HG03095 (cell line): ENCODE data around the gene RFX3.

Source experiments
- ATAC-seq: cut with Tn5 transposase; IDR thresholded peaks from one replicate; pipeline ENCODE4 v1.9.1; 2021; ENCODE audit warnings: moderate library complexity; ENCODE audit not compliant: unreplicated experiment

Gene RFX3

DNA sequence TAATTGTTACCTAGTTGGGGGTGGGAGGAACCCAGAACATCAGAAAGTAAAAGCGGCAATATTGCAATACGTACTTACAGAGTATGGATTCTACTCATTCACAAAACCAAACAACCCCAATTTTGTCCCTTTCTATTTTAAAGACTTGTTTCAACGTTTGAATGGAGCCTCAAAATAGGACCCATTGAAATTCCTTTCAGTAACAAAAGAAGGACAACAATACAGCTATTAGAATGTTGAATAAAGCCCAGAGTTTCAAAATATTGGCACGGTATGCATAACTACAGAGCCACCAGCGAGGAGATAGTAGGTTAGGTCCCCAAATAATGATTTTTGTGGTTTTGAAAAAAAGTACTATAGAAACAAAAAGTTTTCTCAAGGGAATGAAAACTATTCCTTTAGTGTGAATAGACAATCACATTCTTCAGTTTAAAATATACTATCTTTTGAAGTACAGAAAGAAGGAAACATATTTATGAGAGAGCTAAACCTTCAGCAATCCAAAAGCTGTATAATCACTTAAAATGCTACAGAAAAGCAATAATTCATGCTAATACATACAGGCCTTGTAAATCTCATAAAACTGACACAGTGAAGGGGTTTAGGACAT lies 235.5 kb downstream of the RFX3 start:
- no peak for ATAC-seq

GRCh38 chr9:3288686-3289085 lies 237.1 kb downstream of the RFX3 start:
- no peak for ATAC-seq

DNA sequence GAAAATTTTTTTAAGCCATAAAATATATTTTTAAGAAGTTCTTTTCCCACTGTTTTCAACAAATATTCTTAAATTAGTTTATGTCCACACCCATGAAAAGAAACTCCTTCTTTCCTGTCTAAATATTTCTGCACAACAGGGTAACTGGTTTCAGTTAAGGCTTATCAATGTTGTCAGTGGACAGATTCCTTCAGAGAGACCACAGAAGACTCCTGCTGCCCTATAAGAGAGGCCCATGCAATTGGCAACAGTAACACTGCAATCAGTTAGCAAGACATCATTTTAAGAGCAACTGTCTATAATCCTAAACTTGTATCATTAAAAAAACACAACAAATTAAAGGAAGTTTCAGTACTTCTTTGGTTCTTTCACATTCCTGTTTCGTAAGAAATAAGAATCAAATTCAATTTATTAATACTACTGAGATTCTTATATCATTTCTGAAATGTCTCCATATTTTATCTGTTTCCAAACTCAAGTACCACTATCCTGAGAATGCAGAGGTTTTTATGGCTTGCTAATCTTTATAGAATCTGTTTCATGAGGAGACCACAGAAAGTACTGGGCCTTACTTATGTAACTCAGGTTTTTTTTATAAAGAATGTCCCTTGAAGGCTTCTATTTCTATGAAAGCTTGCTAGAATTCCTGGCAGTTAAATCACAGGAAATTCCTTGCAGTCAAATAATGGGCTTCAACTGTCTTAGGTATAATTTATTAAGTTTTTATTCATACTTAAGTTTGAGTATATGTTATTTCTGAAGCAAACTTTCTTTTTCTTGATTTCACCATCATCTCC lies 240.2 kb downstream of the RFX3 start:
- no peak for ATAC-seq

GRCh38 chr9:3282365-3282764 lies 243.4 kb downstream of the RFX3 start:
- ATAC-seq = no peak

DNA sequence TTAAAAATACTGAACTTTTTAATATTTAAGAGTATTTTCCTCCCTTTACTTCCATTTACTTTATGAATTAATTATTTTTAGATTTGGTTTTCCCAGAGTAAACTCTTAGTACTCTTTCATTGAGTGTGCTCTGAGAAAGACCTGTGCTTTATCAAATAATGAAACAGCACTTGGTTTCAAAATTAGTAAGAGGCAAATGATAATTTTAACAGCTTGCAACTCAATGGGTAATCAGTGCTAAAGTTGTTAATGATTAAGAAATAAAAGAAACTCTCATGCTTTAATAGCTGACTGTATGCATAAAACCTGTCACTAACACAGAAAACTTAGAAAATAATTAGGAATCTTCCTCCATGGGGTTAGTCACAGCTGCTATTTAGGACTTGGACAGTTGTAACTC lies 244.4 kb downstream of the RFX3 start:
- ATAC-seq = peak; percentile 76

GRCh38 chr9:3277200-3277599 lies 248.6 kb downstream of the RFX3 start:
- no peak for ATAC-seq

DNA sequence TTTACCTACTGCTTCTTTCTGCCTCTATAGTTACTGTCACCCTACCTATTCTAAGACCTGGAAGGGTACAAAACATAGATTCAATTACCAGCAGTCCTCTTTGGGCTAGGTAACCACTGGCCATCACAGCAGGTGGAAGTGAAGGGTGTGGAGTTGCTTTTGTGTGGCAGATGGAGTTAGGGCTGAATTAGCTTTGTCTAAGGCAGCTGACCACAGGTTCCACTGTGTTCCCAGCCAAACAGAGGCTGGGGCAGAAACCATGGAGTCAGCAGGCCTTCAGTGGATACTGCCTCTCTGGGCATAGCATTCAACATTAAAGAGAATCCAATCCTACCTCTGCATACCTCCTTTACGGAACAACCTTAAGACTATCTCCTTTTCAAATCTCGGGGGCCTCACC lies 254.2 kb downstream of the RFX3 start:
- no peak for ATAC-seq

DNA sequence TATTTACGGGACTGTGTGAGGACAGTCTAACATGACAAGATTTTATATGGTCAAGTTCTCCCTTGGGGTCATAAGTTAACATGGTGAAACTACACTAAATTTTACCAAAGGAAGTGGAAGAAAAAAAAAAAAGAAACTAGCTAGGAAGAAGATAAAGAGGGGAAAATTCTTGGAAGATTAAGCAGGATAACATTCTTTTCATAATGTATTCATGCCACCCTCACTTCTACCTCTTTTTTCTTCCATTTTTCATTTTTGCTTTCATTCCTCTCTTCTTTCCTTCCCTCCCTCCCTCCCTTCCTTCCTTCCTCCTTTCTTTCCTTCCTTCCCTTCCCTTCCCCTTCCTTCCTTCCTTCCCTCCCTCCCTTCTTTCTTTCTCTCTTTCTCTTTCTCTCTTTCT lies 254.6 kb downstream of the RFX3 start:
- no peak for ATAC-seq

DNA sequence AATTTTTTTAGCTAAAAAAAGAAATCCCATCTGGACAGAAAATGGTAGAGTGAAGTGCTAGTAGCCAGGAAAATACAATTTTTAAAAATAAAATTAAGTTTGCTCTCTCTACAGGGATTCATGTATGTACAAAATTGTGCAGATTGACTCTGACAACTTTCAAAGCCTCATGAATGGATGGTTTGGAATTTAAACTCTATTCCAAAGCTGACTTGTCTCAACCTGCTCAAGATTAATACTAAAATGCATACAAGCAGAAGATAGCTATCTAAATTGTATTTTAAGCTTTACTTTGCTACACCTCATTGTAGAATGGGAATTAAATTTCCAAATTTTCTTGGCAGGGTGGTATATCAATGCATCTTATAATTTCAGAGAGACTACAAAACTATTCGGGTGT lies 257.6 kb downstream of the RFX3 start:
- ATAC-seq = no peak

GRCh38 chr9:3263698-3264097 lies 262.1 kb downstream of the RFX3 start:
- no peak for ATAC-seq

DNA sequence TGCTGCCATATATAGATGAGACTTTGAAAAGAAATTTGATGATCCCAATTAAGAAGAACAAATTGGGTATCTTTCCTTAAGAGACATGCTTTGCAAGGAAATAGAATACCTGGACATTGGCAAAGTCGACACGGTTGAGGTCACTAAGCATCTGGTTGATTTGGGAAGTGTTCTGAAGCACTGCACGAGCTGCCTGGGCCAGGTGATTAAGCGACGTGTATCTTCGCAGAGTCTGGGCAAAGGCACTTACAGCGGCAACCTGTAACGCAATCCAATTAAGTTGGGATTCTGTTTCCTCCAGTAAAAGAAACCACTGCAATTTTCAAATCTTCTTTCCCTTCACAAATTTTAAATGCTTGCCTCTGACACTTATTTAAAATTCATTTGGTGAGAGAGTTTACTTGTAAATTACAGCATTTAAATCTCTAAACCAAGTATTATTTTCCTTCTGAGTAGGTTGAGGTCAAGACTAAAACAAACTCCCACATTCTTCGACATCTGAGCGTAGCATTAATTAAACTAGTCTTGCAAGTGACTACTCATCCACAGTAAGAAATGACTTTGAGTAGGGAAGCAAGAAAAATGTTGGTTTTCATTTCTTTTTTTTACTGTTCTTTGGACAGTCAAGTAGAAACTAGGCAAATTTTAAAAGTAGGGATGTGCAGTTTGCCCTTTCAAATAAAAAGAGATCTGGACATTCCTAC lies 262.8 kb downstream of the RFX3 start:
- no peak for ATAC-seq

DNA sequence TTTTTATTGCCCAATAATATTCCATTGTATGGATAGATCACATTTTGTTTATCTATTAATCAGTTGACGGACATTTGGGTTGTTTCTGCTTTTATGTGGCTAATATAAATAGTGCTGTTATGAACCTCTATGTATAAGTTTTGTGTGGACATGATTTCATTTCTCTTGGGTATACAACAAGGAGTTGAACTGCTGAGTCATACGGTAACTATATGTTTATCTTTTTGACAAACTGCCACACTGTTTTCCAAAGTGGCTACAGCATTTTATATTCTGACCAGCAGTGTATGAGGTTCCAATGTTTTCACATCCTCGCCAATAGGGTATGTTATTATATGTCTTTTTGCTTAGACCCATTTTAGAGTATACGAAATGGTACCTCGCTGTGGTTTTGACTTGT lies 264.3 kb downstream of the RFX3 start:
- ATAC-seq = no peak

- no peak for ATAC-seq
Observed at GRCh38 chr9:3256571-3257330, 269.1 kb downstream of the RFX3 start.

DNA sequence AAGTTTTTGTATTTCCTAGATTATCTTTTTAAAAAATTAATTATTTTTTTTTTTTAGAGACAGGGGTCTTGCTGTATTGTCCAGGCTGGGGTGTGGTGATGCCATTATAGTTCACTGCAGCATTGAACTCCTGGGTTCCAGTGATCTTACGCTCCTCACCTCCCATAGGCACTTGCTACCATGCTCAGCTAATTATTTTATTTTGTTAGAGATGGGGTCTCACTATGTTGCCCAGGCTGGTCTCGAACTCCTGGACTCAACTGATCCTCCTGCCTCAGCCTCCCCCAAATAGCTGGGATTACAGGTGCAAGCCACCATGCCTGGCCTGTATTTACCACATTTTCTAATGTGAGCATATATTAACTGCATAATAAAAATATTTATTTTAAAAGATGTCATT lies 274.5 kb downstream of the RFX3 start:
- no peak for ATAC-seq

DNA sequence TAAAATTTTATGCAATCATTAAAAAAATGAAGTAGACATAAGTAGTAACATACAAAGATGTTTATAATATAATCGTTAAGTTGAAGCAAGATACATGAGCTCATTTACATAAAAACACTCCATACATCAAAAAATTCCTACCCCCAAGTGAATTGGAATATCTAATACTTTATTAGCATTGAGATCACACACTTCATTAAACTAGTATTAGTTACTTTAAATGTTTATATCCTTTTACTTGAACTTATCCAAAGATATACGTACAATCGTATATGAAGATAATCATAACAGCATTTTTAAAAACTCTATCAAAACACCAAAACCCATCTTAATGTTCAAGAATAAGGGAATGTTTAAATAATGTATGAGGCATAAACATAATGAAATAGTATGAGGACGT lies 275.1 kb downstream of the RFX3 start:
- no peak for ATAC-seq

DNA sequence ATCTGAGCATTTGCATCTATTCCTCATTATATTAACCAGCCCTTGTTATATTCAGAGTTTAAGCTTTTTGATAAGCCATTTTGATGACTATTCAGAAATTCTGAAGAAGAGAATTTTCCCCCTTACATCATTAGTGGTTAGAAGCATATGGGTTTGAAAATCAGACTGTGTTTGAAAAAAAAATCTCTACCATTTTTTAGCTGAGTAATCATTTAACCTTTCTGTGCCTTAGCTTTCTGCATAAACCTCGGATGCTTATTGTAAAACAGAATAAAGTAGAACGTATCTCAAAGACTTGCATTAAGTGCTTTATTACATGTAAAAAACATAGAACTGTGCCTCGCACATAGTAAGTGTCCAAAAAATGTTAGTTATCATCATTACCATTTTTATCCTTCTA lies 278.6 kb downstream of the RFX3 start:
- no peak for ATAC-seq

GRCh38 chr9:3246241-3246640 lies 279.6 kb downstream of the RFX3 start:
- no peak for ATAC-seq

GRCh38 chr9:3244963-3245653 lies 280.7 kb downstream of the RFX3 start:
- peak; percentile 85 for ATAC-seq

- ATAC-seq = no peak
Observed at GRCh38 chr9:3243683-3244082, 282.1 kb downstream of the RFX3 start.

DNA sequence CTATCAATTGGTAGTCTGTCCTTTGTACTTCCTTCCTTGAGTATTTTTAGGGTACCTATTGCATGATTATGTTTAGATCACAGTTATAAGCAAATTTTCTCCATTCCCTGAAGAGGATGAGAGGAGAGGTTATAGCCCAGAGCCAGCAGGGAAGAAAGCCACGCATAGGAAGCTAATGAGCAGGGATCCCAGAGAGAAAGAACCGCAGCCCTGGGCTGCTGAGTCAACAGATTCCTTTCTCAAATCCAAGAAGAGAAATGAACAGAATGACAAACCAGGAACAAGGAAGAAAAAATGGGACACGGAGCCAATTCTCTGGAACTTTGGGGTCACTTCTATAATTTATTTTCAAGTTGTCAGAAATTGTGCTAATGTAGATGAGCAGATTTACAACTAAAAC lies 284.5 kb downstream of the RFX3 start:
- no peak for ATAC-seq
